GM12891 (cell line): ENCODE measurements around the gene FOXO3.

Experiments
- PAX5 ChIP-seq: IDR thresholded peaks from 2 replicates; pipeline ENCODE4 v1.6.1; 2011; ENCODE audit warnings: low read length, moderate library complexity, mild to moderate bottlenecking; ENCODE audit not compliant: insufficient read depth, severe bottlenecking
- POLR2A ChIP-seq: IDR thresholded peaks from 2 replicates; pipeline ENCODE4 v1.6.1; 2011; ENCODE audit warnings: low read depth, low read length, control low read depth
- POLR2AphosphoS5 ChIP-seq: IDR thresholded peaks from 2 replicates; pipeline ENCODE4 v1.6.1; 2011; ENCODE audit warnings: low read depth, low read length, control low read depth
- TAF1 ChIP-seq: IDR thresholded peaks from 2 replicates; pipeline ENCODE4 v1.6.1; 2011; ENCODE audit warnings: low read depth, low read length, control low read depth

GRCh38 chr6:108581932-108582475 is 21.3 kb downstream of the FOXO3 start:
- no peak for TF ChIP-seq POLR2AphosphoS5
- TF ChIP-seq POLR2A = no peak
- TF ChIP-seq TAF1 = no peak
- TF ChIP-seq PAX5 = no peak
